K562 (cell line): ENCODE data around the gene RHBG. TPM values are rescaled to one million over a fixed set of nuclear protein-coding genes. Genes with fewer than 3 reads are reported as not detected.

ENCODE experiments used
- ATAC-seq: fragments of 200-7000 bp; cut with Tn5 transposase; 3 replicates; pipeline ENCODE4 v1.9.1; 2020; ENCODE audit warnings: moderate library complexity
- BruUV-seq: library from RNA; stranded (reverse); fragments of 400-500 nt; replicated peaks from 2 replicates; lab custom pipeline; 2021; lab: Mats Ljungman, UMichigan
- CTCF ChIA-PET: fragments of 300-600 bp; formaldehyde crosslinking; extraction: SDS; loops from one replicate; lab custom pipeline; 2021; ENCODE audit warnings: low intra/inter-chr PET ratio; lab: Yijun Ruan, JAX
- POLR2A ChIA-PET: fragments of 300-600, 350-650 bp; sonication (Branson Sonifier 250); formaldehyde crosslinking; extraction: SDS; loops from one replicate; lab custom pipeline; 2021; ENCODE audit warnings: antibody characterized with exemption, inconsistent platforms; lab: Yijun Ruan, JAX
- DNase-seq, 4 experiments: peaks; one replicate each; pipeline versions ENCODE4 v3.0.0 to v3.0.0-alpha.2; 2011 to 2018; ENCODE audit warnings: low spot score in 3 of 4, mixed read lengths in 3 of 4; ENCODE audit errors: extremely low read depth in 1 of 4
- FAIRE-seq: peaks from 2 replicates; lab custom pipeline; 2011; peaks lifted over from hg19 to GRCh38; lab: Jason Lieb, UNC
- H2AFZ ChIP-seq: 2 replicates; pipeline ENCODE4 v1.6.0; 2011; ENCODE audit warnings: low read depth, low read length, control low read depth, inconsistent platforms
- H3K27ac ChIP-seq: fragments of 200-600 bp; 3 replicates; pipeline ENCODE4 v1.8.0; 2011; ENCODE audit warnings: low read depth, mild to moderate bottlenecking, control low read depth, inconsistent platforms, low read length, moderate library complexity, mixed read lengths; ENCODE audit errors: extremely low read depth
- H3K27me3 ChIP-seq, 2 experiments: fragments of 300-600 bp in 1 of 2; 2 replicates in 1 of 2; 3 replicates in 1 of 2; pipeline versions ENCODE4 v1.6.0 to v1.8.0; 2011; ENCODE audit warnings: inconsistent platforms in 2 of 2, low read length in 2 of 2, mild to moderate bottlenecking in 1 of 2, mixed read lengths in 1 of 2, moderate library complexity in 1 of 2; ENCODE audit not compliant: control insufficient read depth in 2 of 2, insufficient read depth in 2 of 2
- H3K36me3 ChIP-seq: fragments of 300-600 bp; 3 replicates; pipeline ENCODE4 v1.8.0; 2011; ENCODE audit warnings: mild to moderate bottlenecking, low read length, inconsistent platforms; ENCODE audit not compliant: control insufficient read depth, insufficient read depth
- H3K4me1 ChIP-seq, 2 experiments: fragments of 200-600 bp in 1 of 2; replicated peaks in 1 of 2; 2 replicates in 1 of 2; 3 replicates in 1 of 2; pipeline versions ENCODE4 v1.5.1 to v1.8.0; 2011; ENCODE audit warnings: inconsistent platforms in 2 of 2, low read length in 2 of 2, mild to moderate bottlenecking in 1 of 2, mixed read lengths in 1 of 2, moderate library complexity in 1 of 2; ENCODE audit not compliant: control insufficient read depth in 2 of 2, insufficient read depth in 2 of 2
- H3K4me2 ChIP-seq: 2 replicates; pipeline ENCODE4 v1.6.1; 2011; ENCODE audit warnings: low read length, control low read depth, inconsistent platforms, mixed read lengths; ENCODE audit not compliant: insufficient read depth
- H3K4me3 ChIP-seq: fragments of 200-600 bp; sonication (generic), shearing (Covaris generic); 2 replicates; pipeline ENCODE4 v1.5.1; 2016; ENCODE audit warnings: control low read depth, inconsistent platforms
- H3K79me2 ChIP-seq: fragments of 200-600 bp; 3 replicates; pipeline ENCODE4 v1.8.0; 2011; ENCODE audit warnings: low read length, inconsistent platforms; ENCODE audit not compliant: control insufficient read depth, insufficient read depth
- H3K9ac ChIP-seq, 2 experiments: 2 replicates each; pipeline versions ENCODE4 v1.6.0 to v1.6.1; 2011; ENCODE audit warnings: low read depth in 2 of 2, low read length in 2 of 2, control low read depth in 1 of 2, inconsistent platforms in 1 of 2, mild to moderate bottlenecking in 1 of 2, mixed read lengths in 1 of 2; ENCODE audit not compliant: insufficient read depth in 1 of 2
- H3K9me1 ChIP-seq: one replicate; pipeline ENCODE4 v1.6.0; 2011; ENCODE audit warnings: inconsistent platforms, mild to moderate bottlenecking, low read length, moderate library complexity; ENCODE audit not compliant: control insufficient read depth, insufficient read depth
- H3K9me3 ChIP-seq: replicated peaks from 2 replicates; pipeline ENCODE4 v1.5.1; 2011; ENCODE audit warnings: low read depth, low read length, inconsistent platforms; ENCODE audit not compliant: control insufficient read depth, insufficient read depth
- H4K20me1 ChIP-seq: replicated peaks from 2 replicates; pipeline ENCODE4 v1.6.1; 2011; ENCODE audit warnings: low read length, inconsistent platforms, mixed read lengths; ENCODE audit not compliant: control insufficient read depth, insufficient read depth
- CREB3 ChIP-seq: fragments of 450-650 bp; conservative IDR thresholded peaks from 2 replicates; pipeline ENCODE4 v1.6.1; 2016; ENCODE audit warnings: missing genetic modification characterization, low read depth, mild to moderate bottlenecking, missing compliant biosample characterization, moderate library complexity
- MITF ChIP-seq: IDR thresholded peaks from 2 replicates; pipeline ENCODE4 v1.6.1; 2014; ENCODE audit warnings: antibody characterized with exemption
- PCBP1 ChIP-seq: fragments of 200-400 bp; formaldehyde crosslinking; IDR thresholded peaks from 2 replicates; pipeline ENCODE4 v1.6.1; 2018; ENCODE audit warnings: mild to moderate bottlenecking, low read depth, low read length; ENCODE audit not compliant: poor library complexity, severe bottlenecking
- PML ChIP-seq: IDR thresholded peaks from 2 replicates; pipeline ENCODE4 v1.6.1; 2012; ENCODE audit warnings: low read length, inconsistent platforms
- RFX1 ChIP-seq: fragments of 450-650 bp; IDR thresholded peaks from 2 replicates; pipeline ENCODE4 v1.6.1; 2016; ENCODE audit warnings: mild to moderate bottlenecking, moderate library complexity
- SMARCE1 ChIP-seq: fragments of 450-650 bp; IDR thresholded peaks from 2 replicates; pipeline ENCODE4 v1.7.1; 2016; ENCODE audit warnings: mild to moderate bottlenecking
- SOX6 ChIP-seq: fragments of 450-650 bp; IDR thresholded peaks from 2 replicates; pipeline ENCODE4 v1.6.1; 2014; ENCODE audit warnings: mild to moderate bottlenecking
- ZNF140 ChIP-seq: fragments of 250-450 bp; sonication (Bioruptor Pico); IDR thresholded peaks from 2 replicates; pipeline ENCODE4 v1.8.0; 2021; ENCODE audit warnings: moderate library complexity, mild to moderate bottlenecking, inconsistent platforms
- WGBS: fragments of 100-300 bp; shearing (Covaris generic); methylation state at CpG from one replicate; pipeline ENCODE4 v1.1.6; 2016; ENCODE audit warnings: low coverage, mixed read lengths; ENCODE audit not compliant: insufficient coverage; ENCODE audit errors: missing lambda C conversion rate; 5-methylcytosine and 5-hydroxymethylcytosine counted together
- in situ Hi-C: fragments of 300-500 bp; cut with MboI; formaldehyde crosslinking; loops from 4 replicates; pipeline ENCODE4 v1.15.0; 2018; ENCODE audit warnings: inconsistent platforms, mixed read lengths
- intact Hi-C: fragments of 100-400 bp; cut with micrococcal nuclease; formaldehyde crosslinking; loops from 2 replicates; pipeline ENCODE4 v1.14.2; 2022
- polyA plus RNA-seq, 8 experiments: library from polyadenylated mRNA; depleted of rRNA in 4 of 8; stranded (reverse) in 5 of 8; unstranded in 3 of 8; fragments of >200 nt; fragmentation: Nextera tagmentation in 2 of 8; fragmentation: Illumina TruSeq in 1 of 8; extraction: Ambion mirVana in 2 of 8; extraction: Trizol in 1 of 8; gene quantifications; 2 replicates each; pipeline versions ENCODE4 v1.2.1 to v1.2.3, GENCODE V29; 2011 to 2014; ENCODE audit warnings: inconsistent platforms in 1 of 8, missing spikeins in 1 of 8
- total RNA-seq, 7 experiments: library from RNA; depleted of rRNA in 6 of 7; stranded (reverse); fragments of >200 nt in 6 of 7; fragmentation: Illumina TruSeq in 2 of 7; extraction: Trizol in 2 of 7; gene quantifications; 2 replicates each; pipeline versions ENCODE4 v1.2.1 to v1.2.3, GENCODE V29; 2011 to 2021; ENCODE audit warnings: low replicate concordance in 1 of 7

The RHBG gene
- total and polyA plus RNA-seq, 9 of the 15 experiments (the other 6 are each of a cell fraction or from before 2014, with no cell fraction given), result not detected

- H3K36me3 ChIP-seq, result no peaks in the 10 kb centered on the region
- H3K4me1 ChIP-seq, result peaks cover 0 to 6% of the 10 kb centered on the region in 2 experiments; a peak in 2 of 5 replicates
- in situ Hi-C loops (no loop called here), intact Hi-C loops (no loop called here)
- H3K4me3 ChIP-seq, result no peak overlapping the region
- POLR2A ChIA-PET, result no interaction called here
- CTCF ChIA-PET, result interaction anchor here (2.8 kb wide), 1 partner anchor 87 kb away, joined by 23 read pairs; no protein-coding TSS in a partner anchor
- WGBS, result 7% methylated on average over 2 of the region's 2 CpGs
- BruUV-seq, result no TSS peak
- TF ChIP-seq SOX6, result no peak
- peaks cover 15 to 22% of the 10 kb centered on the region in 2 experiments; a peak in 4 of 5 replicates for H3K27me3 ChIP-seq
- no peaks in the 10 kb centered on the region for H4K20me1 ChIP-seq
- H3K9ac ChIP-seq, result no peak overlapping the region
- no peaks in the 10 kb centered on the region for H3K79me2 ChIP-seq
- no peak overlapping the region for H3K27ac ChIP-seq
- DNase-seq, result no peak
- no peak for FAIRE-seq
- no peak overlapping the region for H2AFZ ChIP-seq
- ATAC-seq, result no peak
- H3K9me1 ChIP-seq, result no peaks in the 10 kb centered on the region
- H3K9me3 ChIP-seq, result no peaks in the 10 kb centered on the region
- no peak overlapping the region for H3K4me2 ChIP-seq
These were observed 11.0 kb upstream of the RHBG start for GRCh38 chr1:156357977-156358376.

- H3K9ac ChIP-seq, result no peak overlapping the region
- H3K36me3 ChIP-seq, result no peaks in the 10 kb centered on the region
- POLR2A ChIA-PET, result interaction anchor here (1.3 kb wide), 1 partner anchor 21 kb away, joined by 5 read pairs; no protein-coding TSS in a partner anchor
- no peak overlapping the region for H3K27ac ChIP-seq
- peak; percentile 64 for TF ChIP-seq RFX1
- TF ChIP-seq CREB3, result no peak
- no peak for TF ChIP-seq MITF
- TF ChIP-seq SMARCE1, result no peak
- no peak for TF ChIP-seq PCBP1
- TF ChIP-seq ZNF140 (CRISPR knock-in tag), result no peak
- TF ChIP-seq PML, result no peak
- no peaks in the 10 kb centered on the region for H4K20me1 ChIP-seq
- H3K79me2 ChIP-seq, result no peaks in the 10 kb centered on the region
- no peak for FAIRE-seq
- no peak overlapping the region for H3K4me2 ChIP-seq
- in situ Hi-C loops (no loop called here), intact Hi-C loops (no loop called here)
- BruUV-seq, result no TSS peak
- no peak overlapping the region for H2AFZ ChIP-seq
- no peak overlapping the region for H3K4me3 ChIP-seq
- peaks cover 13 to 22% of the 10 kb centered on the region in 2 experiments; a peak in 4 of 5 replicates for H3K27me3 ChIP-seq
- H3K4me1 ChIP-seq, result peaks cover 0 to 6% of the 10 kb centered on the region in 2 experiments; a peak in 2 of 5 replicates
- no peak for DNase-seq
- CTCF ChIA-PET, result no interaction called here
- whole genome bisulfite sequencing, result 0% methylated on average over 1 of the region's 1 CpG
- H3K9me3 ChIP-seq, result no peaks in the 10 kb centered on the region
- no peak for ATAC-seq
- no peaks in the 10 kb centered on the region for H3K9me1 ChIP-seq
These were observed 10.4 kb upstream of the RHBG start for GRCh38 chr1:156358641-156359040.
